ENCODE data around the gene MAPK8IP3.
A peak's percentile ranks its signal among the peaks of the same experiment; 100 is the strongest.
"Not testable (repeated sequence)": the region's sequence is repeated elsewhere in the genome, so short reads cannot be mapped to it uniquely, and the experiment has no call there.

The MAPK8IP3 gene

GRCh38 chr16:1791943-1792812 lies 86.2 kb downstream of the MAPK8IP3 start:
- Histone ChIP-seq H3K9me3 (ENCODE audit: control extremely low read depth in 1 of 5, control insufficient read depth in 4 of 5, insufficient read depth in 2 of 5, low read depth in 1 of 5, low read length in 4 of 5) (peaks cover 0 to under 1% (median 0%) of the 10 kb centered on the region in 5 experiments), H3K4me1 (ENCODE audit: control extremely low read depth in 1 of 4, control insufficient read depth in 4 of 4, insufficient read depth in 4 of 4, low read length in 3 of 4) (no peaks in the 10 kb centered on the region), H3K27ac (ENCODE audit: insufficient read depth in 1 of 2, low read depth in 1 of 2, low read length in 2 of 2, poor library complexity in 1 of 2, severe bottlenecking in 2 of 2) (no peak overlapping the region), H3K36me3 (ENCODE audit: control insufficient read depth in 4 of 4, insufficient read depth in 4 of 4, low read length in 3 of 4) (peaks cover 0 to 48% (median 27%) of the 10 kb centered on the region in 4 experiments), H3K4me3 (ENCODE audit: control insufficient read depth in 1 of 7, extremely low read depth in 1 of 7, insufficient read depth in 4 of 7, low read depth in 2 of 7, low read length in 6 of 7) (no peak overlapping the region), H3K27me3 (replicated peaks in 2 of 5; ENCODE audit: control insufficient read depth in 4 of 5, insufficient read depth in 5 of 5, low read length in 4 of 5) (no peaks in the 10 kb centered on the region)
- ChIA-PET POLR2A (no interaction called here), CTCF (no interaction called here)
- 96% methylated on average over 59 of the region's 59 CpGs for WGBS (ENCODE audit: insufficient coverage)
- DNase-seq, result no peak

GRCh38 chr16:1792836-1793577 lies 87.0 kb downstream of the MAPK8IP3 start:
- Histone ChIP-seq H3K36me3 (ENCODE audit: control insufficient read depth in 4 of 4, insufficient read depth in 4 of 4, low read length in 3 of 4) (peaks cover 0 to 40% (median 22%) of the 10 kb centered on the region in 4 experiments), H3K9me3 (ENCODE audit: control extremely low read depth in 1 of 5, control insufficient read depth in 4 of 5, insufficient read depth in 2 of 5, low read depth in 1 of 5, low read length in 4 of 5) (peaks cover 0 to 4% (median 2%) of the 10 kb centered on the region in 5 experiments), H3K27ac (ENCODE audit: insufficient read depth in 1 of 2, low read depth in 1 of 2, low read length in 2 of 2, poor library complexity in 1 of 2, severe bottlenecking in 2 of 2) (no peak overlapping the region), H3K27me3 (replicated peaks in 2 of 5; ENCODE audit: control insufficient read depth in 4 of 5, insufficient read depth in 5 of 5, low read length in 4 of 5) (no peaks in the 10 kb centered on the region), H3K4me1 (ENCODE audit: control extremely low read depth in 1 of 4, control insufficient read depth in 4 of 4, insufficient read depth in 4 of 4, low read length in 3 of 4) (no peaks in the 10 kb centered on the region), H3K4me3 (ENCODE audit: control insufficient read depth in 1 of 7, extremely low read depth in 1 of 7, insufficient read depth in 4 of 7, low read depth in 2 of 7, low read length in 6 of 7) (no peak overlapping the region)
- CTCF ChIA-PET, result no interaction called here
- no peak for DNase-seq
- POLR2A ChIA-PET, result no interaction called here
- WGBS (ENCODE audit: insufficient coverage), result 97% methylated on average over 24 of the region's 33 CpGs

- no peak for DNase-seq
- Histone ChIP-seq H3K9me3 (ENCODE audit: control extremely low read depth in 1 of 5, control insufficient read depth in 4 of 5, insufficient read depth in 2 of 5, low read depth in 1 of 5, low read length in 4 of 5) (peaks cover 0 to 6% (median 3%) of the 10 kb centered on the region in 5 experiments), H3K4me1 (ENCODE audit: control extremely low read depth in 1 of 4, control insufficient read depth in 4 of 4, insufficient read depth in 4 of 4, low read length in 3 of 4) (no peaks in the 10 kb centered on the region), H3K27me3 (replicated peaks in 2 of 5; ENCODE audit: control insufficient read depth in 4 of 5, insufficient read depth in 5 of 5, low read length in 4 of 5) (no peaks in the 10 kb centered on the region), H3K27ac (ENCODE audit: insufficient read depth in 1 of 2, low read depth in 1 of 2, low read length in 2 of 2, poor library complexity in 1 of 2, severe bottlenecking in 2 of 2) (no peak within 1 kb of the TSS), H3K4me3 (ENCODE audit: control insufficient read depth in 1 of 7, extremely low read depth in 1 of 7, insufficient read depth in 4 of 7, low read depth in 2 of 7, low read length in 6 of 7) (no peak within 1 kb of the TSS), H3K36me3 (ENCODE audit: control insufficient read depth in 4 of 4, insufficient read depth in 4 of 4, low read length in 3 of 4) (peaks cover 0 to 33% (median 16%) of the 10 kb centered on the region in 4 experiments)
- ChIA-PET CTCF (no interaction called here), POLR2A (no interaction called here)
- 92% methylated on average over 16 of the region's 28 CpGs for WGBS (ENCODE audit: insufficient coverage)
These were observed 87.7 kb downstream of the MAPK8IP3 start, which contains the start of gene IGFALS for GRCh38 chr16:1793578-1794220. Gene IGFALS, minus strand, starts transcription at chr16:1793705. Its CDS starts 53 bp downstream, at chr16:1793652.

GRCh38 chr16:1794221-1794871 lies 88.4 kb downstream of the MAPK8IP3 start:
- DNase-seq, result no peak
- H3K9me3 ChIP-seq (ENCODE audit: control extremely low read depth in 1 of 5, control insufficient read depth in 4 of 5, insufficient read depth in 2 of 5, low read depth in 1 of 5, low read length in 4 of 5), result peaks cover 0 to 9% (median 4%) of the 10 kb centered on the region in 5 experiments
- no peaks in the 10 kb centered on the region for H3K27me3 ChIP-seq (replicated peaks in 2 of 5; ENCODE audit: control insufficient read depth in 4 of 5, insufficient read depth in 5 of 5, low read length in 4 of 5)
- H3K27ac ChIP-seq (ENCODE audit: insufficient read depth in 1 of 2, low read depth in 1 of 2, low read length in 2 of 2, poor library complexity in 1 of 2, severe bottlenecking in 2 of 2), result no peak overlapping the region
- H3K36me3 ChIP-seq (ENCODE audit: control insufficient read depth in 4 of 4, insufficient read depth in 4 of 4, low read length in 3 of 4), result peaks cover 0 to 27% (median 12%) of the 10 kb centered on the region in 4 experiments
- ChIA-PET POLR2A (no interaction called here), CTCF (no interaction called here)
- 86% methylated on average over 17 of the region's 18 CpGs for WGBS (ENCODE audit: insufficient coverage)
- H3K4me1 ChIP-seq (ENCODE audit: control extremely low read depth in 1 of 4, control insufficient read depth in 4 of 4, insufficient read depth in 4 of 4, low read length in 3 of 4), result no peaks in the 10 kb centered on the region
- no peak overlapping the region for H3K4me3 ChIP-seq (ENCODE audit: control insufficient read depth in 1 of 7, extremely low read depth in 1 of 7, insufficient read depth in 4 of 7, low read depth in 2 of 7, low read length in 6 of 7)

GRCh38 chr16:1794908-1795666 lies 89.1 kb downstream of the MAPK8IP3 start:
- no peaks in the 10 kb centered on the region for H3K4me1 ChIP-seq (ENCODE audit: control extremely low read depth in 1 of 4, control insufficient read depth in 4 of 4, insufficient read depth in 4 of 4, low read length in 3 of 4)
- CTCF ChIA-PET, result no interaction called here
- WGBS (ENCODE audit: insufficient coverage), result 98% methylated on average over 20 of the region's 32 CpGs
- no peaks in the 10 kb centered on the region for H3K27me3 ChIP-seq (replicated peaks in 2 of 5; ENCODE audit: control insufficient read depth in 4 of 5, insufficient read depth in 5 of 5, low read length in 4 of 5)
- peaks cover 0 to 11% (median 4%) of the 10 kb centered on the region in 5 experiments for H3K9me3 ChIP-seq (ENCODE audit: control extremely low read depth in 1 of 5, control insufficient read depth in 4 of 5, insufficient read depth in 2 of 5, low read depth in 1 of 5, low read length in 4 of 5)
- H3K36me3 ChIP-seq (ENCODE audit: control insufficient read depth in 4 of 4, insufficient read depth in 4 of 4, low read length in 3 of 4), result peaks cover 0 to 21% (median 10%) of the 10 kb centered on the region in 4 experiments
- DNase-seq, result no peak
- POLR2A ChIA-PET, result no interaction called here
- H3K27ac ChIP-seq (ENCODE audit: insufficient read depth in 1 of 2, low read depth in 1 of 2, low read length in 2 of 2, poor library complexity in 1 of 2, severe bottlenecking in 2 of 2), result no peak overlapping the region
- H3K4me3 ChIP-seq (ENCODE audit: control insufficient read depth in 1 of 7, extremely low read depth in 1 of 7, insufficient read depth in 4 of 7, low read depth in 2 of 7, low read length in 6 of 7), result no peak overlapping the region

- H3K9me3 ChIP-seq (ENCODE audit: control extremely low read depth in 1 of 5, control insufficient read depth in 4 of 5, insufficient read depth in 2 of 5, low read depth in 1 of 5, low read length in 4 of 5), result peaks cover 0 to 11% (median 4%) of the 10 kb centered on the region in 5 experiments
- H3K27me3 ChIP-seq (replicated peaks in 2 of 5; ENCODE audit: control insufficient read depth in 4 of 5, insufficient read depth in 5 of 5, low read length in 4 of 5); H3K36me3 ChIP-seq (ENCODE audit: control insufficient read depth in 4 of 4, insufficient read depth in 4 of 4, low read length in 3 of 4); H3K4me1 ChIP-seq (ENCODE audit: control extremely low read depth in 1 of 4, control insufficient read depth in 4 of 4, insufficient read depth in 4 of 4, low read length in 3 of 4); H3K4me3 ChIP-seq (ENCODE audit: control insufficient read depth in 1 of 7, extremely low read depth in 1 of 7, insufficient read depth in 4 of 7, low read depth in 2 of 7, low read length in 6 of 7); CTCF ChIA-PET; POLR2A ChIA-PET; H3K27ac ChIP-seq (ENCODE audit: insufficient read depth in 1 of 2, low read depth in 1 of 2, low read length in 2 of 2, poor library complexity in 1 of 2, severe bottlenecking in 2 of 2): not testable (repeated sequence)
- DNase-seq, result peak in 1 of 3 donors; percentile 11
- WGBS (ENCODE audit: insufficient coverage), result 93% methylated on average over 3 of the region's 5 CpGs
These were observed 93.3 kb downstream of the MAPK8IP3 start for GRCh38 chr16:1799263-1799662.
